C4-2B (cell line): ENCODE data around the gene HIP1R.
"Not testable (repeated sequence)": the region's sequence is repeated elsewhere in the genome, so short reads cannot be mapped to it uniquely, and the experiment has no call there.

Source experiments
- H3K27ac ChIP-seq: fragments of 450-650 bp; 2 replicates; pipeline ENCODE4 v1.5.1; 2017
- ZFX ChIP-seq: fragments of 450-650 bp; IDR thresholded peaks from 2 replicates; pipeline ENCODE4 v1.6.1; 2017
- TF ChIP-seq, protein P1 (sequence below): fragments of 450-650 bp; conservative IDR thresholded peaks from 2 replicates; pipeline ENCODE4 v1.5.1; 2017; ENCODE audit warnings: mild to moderate bottlenecking

The HIP1R gene

DNA sequence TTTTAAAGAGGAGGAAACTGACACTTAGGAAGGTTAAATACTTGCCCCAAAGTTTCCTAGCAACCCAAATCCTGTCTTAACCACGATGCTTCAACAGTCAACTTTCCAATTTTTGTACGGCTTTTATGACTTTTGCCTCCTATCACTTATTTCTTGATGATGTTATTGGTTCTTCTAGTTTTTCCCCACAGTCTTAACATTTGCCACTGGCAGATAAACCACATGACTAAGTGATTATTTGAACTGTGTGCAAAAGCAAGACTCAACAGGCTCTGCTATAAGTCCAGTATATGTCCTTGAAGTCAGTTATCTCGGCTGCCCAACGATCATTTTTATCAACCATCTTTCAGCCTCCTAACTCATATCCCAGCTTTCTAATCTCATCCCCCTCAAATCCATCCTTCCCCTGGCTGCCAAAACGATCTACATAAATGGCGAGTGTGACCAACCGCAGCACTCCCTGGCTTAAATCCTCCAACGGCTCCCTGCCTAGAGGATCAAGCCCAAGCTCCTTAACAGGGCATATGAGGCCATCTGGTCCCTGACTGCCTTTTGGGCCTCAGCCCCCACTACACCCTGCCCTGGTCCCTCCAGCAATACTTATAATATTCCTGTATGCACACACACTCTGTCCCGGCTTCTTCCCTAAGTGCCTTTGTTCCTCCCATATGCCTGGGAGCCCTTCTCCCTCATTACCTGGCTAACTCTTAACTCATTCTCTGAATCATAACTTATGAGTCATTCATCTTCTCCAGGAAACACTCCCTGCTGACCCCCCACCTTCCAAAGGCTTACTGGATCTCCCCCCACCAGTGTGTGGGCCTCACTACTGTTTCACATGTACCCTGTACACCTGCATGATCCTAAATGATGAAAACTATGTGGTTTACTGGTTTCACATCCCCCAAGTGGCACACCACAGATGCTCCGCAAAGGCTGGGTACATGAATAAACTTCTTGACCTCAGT, 51.9 kb downstream of the HIP1R start:
- TF ChIP-seq ZFX = no peak
- TF ChIP-seq, protein P1, sequence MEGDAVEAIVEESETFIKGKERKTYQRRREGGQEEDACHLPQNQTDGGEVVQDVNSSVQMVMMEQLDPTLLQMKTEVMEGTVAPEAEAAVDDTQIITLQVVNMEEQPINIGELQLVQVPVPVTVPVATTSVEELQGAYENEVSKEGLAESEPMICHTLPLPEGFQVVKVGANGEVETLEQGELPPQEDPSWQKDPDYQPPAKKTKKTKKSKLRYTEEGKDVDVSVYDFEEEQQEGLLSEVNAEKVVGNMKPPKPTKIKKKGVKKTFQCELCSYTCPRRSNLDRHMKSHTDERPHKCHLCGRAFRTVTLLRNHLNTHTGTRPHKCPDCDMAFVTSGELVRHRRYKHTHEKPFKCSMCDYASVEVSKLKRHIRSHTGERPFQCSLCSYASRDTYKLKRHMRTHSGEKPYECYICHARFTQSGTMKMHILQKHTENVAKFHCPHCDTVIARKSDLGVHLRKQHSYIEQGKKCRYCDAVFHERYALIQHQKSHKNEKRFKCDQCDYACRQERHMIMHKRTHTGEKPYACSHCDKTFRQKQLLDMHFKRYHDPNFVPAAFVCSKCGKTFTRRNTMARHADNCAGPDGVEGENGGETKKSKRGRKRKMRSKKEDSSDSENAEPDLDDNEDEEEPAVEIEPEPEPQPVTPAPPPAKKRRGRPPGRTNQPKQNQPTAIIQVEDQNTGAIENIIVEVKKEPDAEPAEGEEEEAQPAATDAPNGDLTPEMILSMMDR = no peak
- H3K27ac ChIP-seq = peak overlapping the region; percentile 92

DNA sequence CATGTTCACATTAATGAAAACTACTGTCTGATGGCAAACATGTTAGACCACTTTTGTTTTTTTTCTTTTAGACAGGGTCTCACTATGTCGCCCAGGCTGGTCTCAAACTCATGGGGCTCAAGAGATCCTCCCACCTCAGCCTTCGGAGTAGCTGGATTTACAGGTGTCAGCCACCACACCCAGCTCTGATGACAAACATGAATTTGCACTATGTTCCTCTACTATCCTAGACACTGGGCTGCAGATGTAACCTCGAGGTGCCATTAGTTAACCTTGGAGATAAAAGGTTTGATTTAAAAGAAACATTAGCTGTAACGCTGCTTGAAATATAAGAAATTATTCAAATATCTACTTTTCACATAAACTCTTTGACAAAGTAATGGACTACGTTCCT, 52.6 kb downstream of the HIP1R start:
- H3K27ac ChIP-seq = peak overlapping the region; percentile 92
- TF ChIP-seq ZFX = no peak
- TF ChIP-seq, protein P1 = no peak

DNA sequence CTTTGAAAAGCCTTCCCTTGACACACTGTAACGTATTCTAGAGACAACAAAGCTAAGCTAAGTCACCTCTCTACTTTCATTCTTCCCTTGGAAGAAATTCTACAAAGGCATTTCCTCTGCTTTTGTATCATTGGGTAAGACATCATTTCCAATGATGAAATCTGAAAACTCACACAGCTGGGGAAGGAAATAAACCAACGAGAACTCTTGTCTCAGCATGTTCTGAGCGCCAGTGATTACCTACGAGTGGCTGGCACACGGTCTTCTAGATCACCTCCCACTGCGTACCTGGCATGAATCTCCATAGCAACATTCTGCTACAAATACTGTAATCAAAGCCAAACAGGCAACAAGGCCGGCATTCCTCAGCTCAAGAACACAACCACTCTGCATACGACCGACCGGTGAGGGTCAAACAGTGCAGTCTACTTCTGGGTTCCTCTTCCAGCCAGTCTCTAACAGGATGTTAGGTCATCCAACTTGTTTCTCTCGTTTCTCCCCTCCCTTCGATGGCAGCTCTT, 53.0 kb downstream of the HIP1R start:
- TF ChIP-seq ZFX = no peak
- TF ChIP-seq, protein P1 = no peak
- peak overlapping the region; percentile 92 for H3K27ac ChIP-seq

DNA sequence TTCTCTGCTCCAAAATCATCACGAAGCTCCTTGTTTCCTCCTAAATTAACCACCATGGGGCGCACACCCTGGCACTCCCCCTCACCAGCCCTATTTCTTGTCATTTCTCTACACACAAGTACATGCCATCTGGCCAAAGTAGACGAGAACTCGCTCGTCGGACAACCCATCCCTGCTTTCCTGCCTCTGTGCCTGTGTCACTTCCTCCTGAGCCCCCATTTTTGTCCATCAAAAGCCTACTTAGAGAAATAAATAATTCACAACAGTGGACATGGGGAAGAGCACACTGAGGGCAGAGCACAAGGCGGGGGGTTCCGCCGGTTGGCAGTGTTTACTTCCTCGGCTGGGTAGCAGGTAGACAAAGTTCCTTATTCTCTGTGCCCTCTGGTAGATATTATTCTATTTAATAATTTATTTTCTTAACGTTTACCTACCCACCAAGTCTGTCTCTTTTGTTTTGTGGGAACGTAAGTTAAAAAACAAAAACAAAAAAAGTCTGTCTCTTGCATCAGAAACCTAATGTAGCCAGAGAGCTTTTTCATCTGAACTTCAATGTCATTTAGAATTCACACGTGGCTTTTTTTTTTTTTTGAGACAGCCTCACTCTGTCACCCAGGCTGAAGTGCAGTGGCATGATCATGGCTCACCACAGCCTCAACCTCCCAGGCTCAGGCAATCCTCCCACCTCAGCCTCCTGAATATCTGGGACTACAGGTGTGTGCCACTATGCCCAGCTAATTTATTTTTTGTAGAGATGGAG, 54.7 kb downstream of the HIP1R start:
- H3K27ac ChIP-seq = peak overlapping the region; percentile 92
- TF ChIP-seq ZFX = no peak

DNA sequence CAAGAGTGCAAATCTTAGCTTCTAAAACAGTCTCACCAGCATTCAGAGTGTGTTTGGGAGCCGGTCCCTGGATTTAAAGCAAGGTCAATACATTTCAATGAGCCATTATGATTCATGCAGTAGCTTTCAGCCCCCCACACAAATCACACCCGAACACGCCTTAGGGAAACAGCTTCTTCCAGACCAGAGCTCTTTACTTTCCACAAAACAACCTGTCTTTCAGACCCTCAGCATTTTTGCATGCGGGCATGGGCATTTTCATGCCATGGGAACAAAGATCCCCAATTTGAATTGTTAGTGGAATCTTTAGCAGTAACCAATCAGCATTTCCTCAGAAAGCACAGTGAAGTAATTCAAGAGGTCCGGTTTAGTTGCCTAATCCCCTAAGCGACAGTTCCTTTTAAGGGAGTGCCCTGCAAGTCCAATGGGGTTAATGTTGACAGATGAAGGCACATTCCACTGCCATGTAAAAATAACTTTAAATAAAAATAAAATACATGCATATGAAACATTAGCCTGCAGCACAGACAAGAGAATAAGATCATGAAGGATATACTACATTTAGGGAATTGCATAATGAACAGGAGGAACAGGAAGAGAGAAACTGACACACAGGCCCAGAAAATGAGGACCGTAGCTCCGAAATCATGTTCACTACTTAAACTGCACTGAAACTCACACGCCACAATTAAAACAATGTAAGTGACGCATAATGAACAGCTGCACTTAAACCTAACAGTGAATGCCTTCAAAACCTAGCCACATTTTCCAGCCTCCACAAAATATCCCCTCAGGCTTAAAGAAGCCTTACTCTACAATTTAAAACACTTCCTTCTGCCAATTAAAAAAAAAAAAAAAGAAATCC, 56.6 kb downstream of the HIP1R start:
- TF ChIP-seq, protein P1 = no peak
- TF ChIP-seq ZFX = no peak

DNA sequence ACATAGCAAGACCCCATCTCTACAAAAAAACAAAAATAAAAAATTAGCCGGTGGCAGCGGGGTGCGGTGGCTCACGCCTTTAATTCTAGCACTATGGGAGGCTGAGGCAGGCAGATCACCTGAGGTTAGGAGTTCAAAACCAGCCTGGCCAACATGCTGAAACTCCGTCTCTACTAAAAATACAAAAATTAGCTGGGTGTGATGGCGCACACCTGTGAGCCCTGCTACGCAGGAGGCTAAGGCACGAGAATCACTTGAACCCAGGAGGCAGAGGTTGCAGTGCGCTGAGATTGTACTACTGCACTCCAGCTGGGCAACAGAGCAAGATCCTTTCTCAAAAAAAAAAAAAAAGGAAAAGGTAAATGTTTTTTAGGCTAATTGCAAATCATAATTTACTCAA, 57.5 kb downstream of the HIP1R start:
- not testable (repeated sequence) for H3K27ac ChIP-seq

More for the DNA sequence above, 56.6 kb downstream of the HIP1R start:
- H3K27ac ChIP-seq = no peak overlapping the region

DNA sequence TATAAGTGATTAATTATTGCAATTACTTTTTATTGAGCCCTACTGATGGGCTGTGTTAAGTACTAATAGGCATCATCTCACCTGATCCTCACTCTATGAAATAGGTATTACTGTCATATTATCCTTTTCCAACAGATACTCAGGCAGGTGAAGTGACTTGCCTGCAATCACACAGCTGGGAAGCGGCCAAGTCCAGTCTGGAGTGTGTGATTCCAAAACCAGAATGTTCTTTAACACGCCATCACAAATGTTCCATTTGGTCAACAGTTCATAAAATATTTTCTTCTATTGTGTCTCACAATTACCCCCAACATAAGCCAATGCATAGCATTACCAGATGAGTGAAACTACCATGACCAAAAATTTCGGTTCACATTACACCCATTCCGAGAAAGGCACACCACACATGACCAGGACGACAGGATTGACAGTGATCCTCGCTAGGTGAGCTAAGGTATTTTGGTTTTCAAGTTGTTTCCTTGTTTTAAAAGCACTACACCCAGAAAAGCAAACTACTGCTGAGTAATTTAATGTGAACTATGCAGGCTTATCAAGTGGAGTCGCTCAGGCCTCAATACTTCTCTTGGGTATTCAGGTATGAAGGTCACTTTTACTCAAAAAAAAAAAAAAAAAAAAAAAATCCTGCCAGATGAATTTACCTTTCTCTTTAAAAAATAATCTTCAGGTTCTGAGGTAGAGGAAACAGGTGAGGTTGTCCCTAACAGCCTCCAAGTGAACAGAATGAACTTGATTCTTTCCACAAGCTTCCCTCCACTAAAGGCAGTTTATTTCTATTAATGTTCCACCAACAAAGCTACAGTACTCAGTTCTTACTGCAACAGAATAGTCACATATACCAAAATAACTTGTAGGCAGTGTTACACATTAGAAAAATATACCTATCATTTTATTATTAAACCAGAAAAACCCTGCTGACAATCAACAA, 58.2 kb downstream of the HIP1R start:
- H3K27ac ChIP-seq = no peak overlapping the region
- no peak for TF ChIP-seq ZFX
- TF ChIP-seq, protein P1 = no peak
